ENCODE results near the gene DNPH1. TPM values are rescaled to one million over a fixed set of nuclear protein-coding genes. Genes with fewer than 3 reads are reported as not detected.

DNPH1 gene
- total RNA-seq, 1 experiment from 2014 or later: 47.0 TPM

GRCh38 chr6:43274916-43275597 lies 45.8 kb upstream of the DNPH1 start:
- Mint-ChIP-seq H3K27ac (no peak overlapping the region), H3K4me3 (peak overlapping the region; percentile 70 to 90)
- DNase-seq: no peak

More at GRCh38 chr6:43274916-43275597, 45.8 kb upstream of the DNPH1 start:
- Histone ChIP-seq H3K4me2 (ENCODE audit: insufficient read depth, insufficient read length, low read length) (peak overlapping the region; percentile 46), H4K20me1 (ENCODE audit: control insufficient read depth, insufficient read depth, insufficient read length) (no peaks in the 10 kb centered on the region), H3K23me2 (ENCODE audit: insufficient read length, low read depth, low read length, poor library complexity, severe bottlenecking) (peaks cover 12% of the 10 kb centered on the region), H2BK12ac (ENCODE audit: insufficient read length, low read depth, low read length) (no peak overlapping the region), H2AK5ac (ENCODE audit: insufficient read length, low read length) (no peak overlapping the region), H2BK20ac (ENCODE audit: low read depth, low read length, poor library complexity, severe bottlenecking) (no peak overlapping the region), H2BK120ac (ENCODE audit: low read depth, low read length, poor library complexity, severe bottlenecking) (no peak overlapping the region), H3K56ac (ENCODE audit: insufficient read length, low read depth, low read length) (no peak overlapping the region), H3T11ph (ENCODE audit: low read length) (no peak overlapping the region), H3K4me1 (ENCODE audit: insufficient read depth, low read length) (peaks cover 2% of the 10 kb centered on the region; the same call in 1 of the 2 replicates), H3K79me1 (ENCODE audit: insufficient read depth, low read depth, low read length, poor library complexity, severe bottlenecking) (no peaks in the 10 kb centered on the region), H3K4ac (ENCODE audit: low read depth, low read length) (no peak overlapping the region), H3K79me2 (ENCODE audit: insufficient read depth, low read length) (no peaks in the 10 kb centered on the region), H3K18ac (ENCODE audit: insufficient read length, low read depth, low read length) (no peak overlapping the region), H3K9ac (ENCODE audit: extremely low read depth, insufficient read length, low read length) (no peak overlapping the region), H3K27me3 (ENCODE audit: insufficient read depth, low read length) (peaks cover 11% of the 10 kb centered on the region; the same call in 1 of the 2 replicates), H4K5ac (ENCODE audit: insufficient read length, low read depth, low read length) (no peak overlapping the region), H4K91ac (ENCODE audit: insufficient read length, low read depth, low read length) (no peak overlapping the region), H3K27ac (ENCODE audit: insufficient read length, low read depth, low read length) (no peak overlapping the region), H3K14ac (ENCODE audit: insufficient read depth, low read length) (no peak overlapping the region), H3K9me3 (ENCODE audit: control insufficient read depth, low read depth, low read length) (no peaks in the 10 kb centered on the region), H4K8ac (replicated peaks; ENCODE audit: insufficient read length, low read depth, low read length) (no peak overlapping the region), H3K23ac (ENCODE audit: insufficient read length, low read depth, low read length) (no peak overlapping the region), H2BK15ac (ENCODE audit: low read depth, low read length) (no peak overlapping the region), H2AFZ (ENCODE audit: low read length) (no peak overlapping the region), H2BK5ac (ENCODE audit: insufficient read length, low read length) (no peak overlapping the region)
- Mint-ChIP-seq H3K36me3 (ENCODE audit: insufficient read depth in 1 of 3, low read depth in 3 of 3) (no peaks in the 10 kb centered on the region; a peak in 1 of 7 replicates), H3K27me3 (ENCODE audit: low read depth) (peaks cover 71% of the 10 kb centered on the region), H3K9me3 (no peaks in the 10 kb centered on the region), H3K4me1 (peaks cover 38 to 52% of the 10 kb centered on the region in 2 experiments)
- WGBS (ENCODE audit: extremely low coverage, insufficient read length, low lambda C conversion rate): no CpG with 5 or more reads among the region's 65 CpGs
- TF ChIP-seq, protein P1, sequence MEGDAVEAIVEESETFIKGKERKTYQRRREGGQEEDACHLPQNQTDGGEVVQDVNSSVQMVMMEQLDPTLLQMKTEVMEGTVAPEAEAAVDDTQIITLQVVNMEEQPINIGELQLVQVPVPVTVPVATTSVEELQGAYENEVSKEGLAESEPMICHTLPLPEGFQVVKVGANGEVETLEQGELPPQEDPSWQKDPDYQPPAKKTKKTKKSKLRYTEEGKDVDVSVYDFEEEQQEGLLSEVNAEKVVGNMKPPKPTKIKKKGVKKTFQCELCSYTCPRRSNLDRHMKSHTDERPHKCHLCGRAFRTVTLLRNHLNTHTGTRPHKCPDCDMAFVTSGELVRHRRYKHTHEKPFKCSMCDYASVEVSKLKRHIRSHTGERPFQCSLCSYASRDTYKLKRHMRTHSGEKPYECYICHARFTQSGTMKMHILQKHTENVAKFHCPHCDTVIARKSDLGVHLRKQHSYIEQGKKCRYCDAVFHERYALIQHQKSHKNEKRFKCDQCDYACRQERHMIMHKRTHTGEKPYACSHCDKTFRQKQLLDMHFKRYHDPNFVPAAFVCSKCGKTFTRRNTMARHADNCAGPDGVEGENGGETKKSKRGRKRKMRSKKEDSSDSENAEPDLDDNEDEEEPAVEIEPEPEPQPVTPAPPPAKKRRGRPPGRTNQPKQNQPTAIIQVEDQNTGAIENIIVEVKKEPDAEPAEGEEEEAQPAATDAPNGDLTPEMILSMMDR (conservative IDR thresholded peaks at IDR 0.05): no peak
